ENCODE results near the gene AMOT.

DNA sequence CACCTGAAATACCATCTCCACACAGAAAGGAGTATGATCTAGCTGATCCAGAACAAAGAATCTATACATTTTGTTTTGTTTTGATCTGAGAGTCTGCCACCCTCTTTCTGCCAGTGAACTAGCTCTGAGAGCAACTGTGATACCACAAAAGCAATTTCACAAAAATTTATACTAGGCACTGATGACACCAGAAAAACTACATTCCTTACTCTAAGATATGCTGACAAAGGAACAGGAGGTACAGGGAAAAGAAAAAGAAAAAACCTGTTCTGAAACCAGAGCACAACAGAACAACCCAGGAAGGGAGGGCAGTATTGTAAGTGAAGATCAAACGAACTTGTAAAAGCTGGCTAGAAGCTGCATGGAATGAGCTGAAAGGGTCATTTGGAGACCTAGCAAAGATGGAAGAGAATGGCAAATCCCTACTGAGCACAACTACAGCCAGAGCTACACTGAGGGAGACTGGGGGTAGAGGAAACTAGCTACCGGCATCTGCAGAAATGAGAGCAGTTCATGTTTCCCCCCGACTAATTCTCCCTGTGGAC is 31.9 kb downstream of the AMOT start:
- TF ChIP-seq RAD21 (IDR thresholded peaks at IDR 0.05; ENCODE audit: low read depth) (no peak), YY1 (IDR thresholded peaks at IDR 0.05; ENCODE audit: low read depth) (no peak), TEAD4 (IDR thresholded peaks at IDR 0.05) (no peak), EP300 (IDR thresholded peaks at IDR 0.05; ENCODE audit: borderline replicate concordance) (no peak), NFIC (IDR thresholded peaks at IDR 0.05) (no peak), CREB1 (IDR thresholded peaks at IDR 0.05; ENCODE audit: low read depth) (no peak)
